Activated CD8-positive, alpha-beta memory T cell treated with anti-CD3 and anti-CD28 coated beads, Interleukin-2, amount 50 U/mL, for 24 hours (primary cell): Measurements from ENCODE around the gene CCNL2.
A peak's percentile ranks its signal among the peaks of the same experiment; 100 is the strongest.
"Not testable (repeated sequence)": the region's sequence is repeated elsewhere in the genome, so short reads cannot be mapped to it uniquely, and the experiment has no call there.

Source experiments
- DNase-seq: peaks from one replicate; pipeline ENCODE4 v3.0.0-alpha.2; 2020; ENCODE audit errors: extremely low read depth

CCNL2 gene

GRCh38 chr1:1399187-1399871 lies at the start of gene CCNL2:
TSS of gene CCNL2 (minus strand) at chr1:1399335. CDS start at chr1:1399306, 29 bp downstream.
- peak; percentile 97 for DNase-seq

GRCh38 chr1:1446631-1447030 lies 47.5 kb upstream of the CCNL2 start:
- not testable (repeated sequence) for DNase-seq

GRCh38 chr1:1442069-1442770 lies 43.1 kb upstream of the CCNL2 start:
- DNase-seq: no peak

- DNase-seq: no peak
These were observed 42.1 kb upstream of the CCNL2 start for GRCh38 chr1:1441002-1441888.

GRCh38 chr1:1440262-1441001 lies 41.3 kb upstream of the CCNL2 start:
- DNase-seq: no peak

GRCh38 chr1:1439546-1440261 lies 40.6 kb upstream of the CCNL2 start:
- no peak for DNase-seq

- no peak for DNase-seq
These were observed 39.6 kb upstream of the CCNL2 start for GRCh38 chr1:1438531-1439381.

GRCh38 chr1:1437904-1438376 lies 38.8 kb upstream of the CCNL2 start:
- no peak for DNase-seq

- no peak for DNase-seq
These were observed 38.1 kb upstream of the CCNL2 start for GRCh38 chr1:1437033-1437903.

GRCh38 chr1:1436630-1437032 lies 37.5 kb upstream of the CCNL2 start:
- DNase-seq: no peak

GRCh38 chr1:1435911-1436629 lies 36.9 kb upstream of the CCNL2 start:
- no peak for DNase-seq

- DNase-seq: no peak
These were observed 36.2 kb upstream of the CCNL2 start, which contains the start of gene VWA1 for GRCh38 chr1:1435106-1435903. TSS of gene VWA1 (plus strand) at chr1:1435690. CDS start at chr1:1435749, 59 bp downstream.

GRCh38 chr1:1434824-1435105 lies 35.6 kb upstream of the CCNL2 start:
- no peak for DNase-seq

GRCh38 chr1:1434131-1434823 lies 35.1 kb upstream of the CCNL2 start:
- no peak for DNase-seq

GRCh38 chr1:1433804-1434130 lies 34.6 kb upstream of the CCNL2 start:
- peak; percentile 23 for DNase-seq

GRCh38 chr1:1432951-1433803 lies 34.0 kb upstream of the CCNL2 start:
- DNase-seq: no peak
